PC-3 (cell line): ENCODE measurements around the gene TGFBR3.

Experiments used
- EZH2 ChIP-seq: fragments of 300-600 bp; sonication (generic); IDR thresholded peaks from one replicate; pipeline ENCODE4 v1.6.1; 2017; ENCODE audit warnings: antibody characterized with exemption, mild to moderate bottlenecking, low read length; ENCODE audit not compliant: unreplicated experiment
- EZH2phosphoT487 ChIP-seq: fragments of 300-600 bp; sonication (generic); IDR thresholded peaks from 2 replicates; pipeline ENCODE4 v1.6.1; 2018; ENCODE audit warnings: mild to moderate bottlenecking, antibody characterized with exemption, low read length, borderline replicate concordance

- no peak for TF ChIP-seq EZH2phosphoT487
- no peak for TF ChIP-seq EZH2
These were observed 14.0 kb downstream of the TGFBR3 start for GRCh38 chr1:91872000-91872399.
